Bronchial epithelial cell (primary cell): ENCODE data around the gene LDB2. TPM values are rescaled to one million over a fixed set of nuclear protein-coding genes. Genes with fewer than 3 reads are reported as not detected.

Experiments
- DNase-seq: peaks from one replicate; pipeline ENCODE4 v3.0.0-alpha.2; 2010; ENCODE audit warnings: low read depth
- FAIRE-seq: peaks from 2 replicates; lab custom pipeline; 2011; peaks lifted over from hg19 to GRCh38; lab: Jason Lieb, UNC
- H3K27me3 ChIP-seq: 2 replicates; pipeline ENCODE4 v1.5.1; 2011; ENCODE audit warnings: low read length; ENCODE audit not compliant: control insufficient read depth, insufficient read depth
- H3K36me3 ChIP-seq: 2 replicates; pipeline ENCODE4 v1.5.1; 2011; ENCODE audit warnings: low read length; ENCODE audit not compliant: control insufficient read depth, insufficient read depth
- H3K4me3 ChIP-seq: 2 replicates; pipeline ENCODE4 v1.5.1; 2011; ENCODE audit warnings: mild to moderate bottlenecking, low read depth, low read length, control low read depth
- CTCF ChIP-seq: IDR thresholded peaks from 2 replicates; pipeline ENCODE4 v1.5.1; 2011; ENCODE audit warnings: mild to moderate bottlenecking, moderate library complexity, low read length, control low read depth, inconsistent platforms; ENCODE audit not compliant: insufficient read depth, severe bottlenecking
- total RNA-seq: library from RNA; depleted of rRNA; stranded (reverse); fragments of >200 nt; gene quantifications from 2 replicates; pipeline ENCODE4 v1.2.1, GENCODE V29; 2014

The LDB2 gene
- total RNA-seq, 1 donor from 2014 or later, result not detected

- H3K36me3 ChIP-seq, result no peaks in the 10 kb centered on the region
- H3K4me3 ChIP-seq, result no peak overlapping the region
- no peaks in the 10 kb centered on the region for H3K27me3 ChIP-seq
- FAIRE-seq, result no peak
- TF ChIP-seq CTCF, result no peak
- no peak for DNase-seq
Observed at GRCh38 chr4:16767861-16768260, 130.6 kb downstream of the LDB2 start.

GRCh38 chr4:16767251-16767650 lies 131.2 kb downstream of the LDB2 start:
- no peak for DNase-seq
- Histone ChIP-seq H3K36me3 (no peaks in the 10 kb centered on the region), H3K27me3 (no peaks in the 10 kb centered on the region), H3K4me3 (no peak overlapping the region)
- FAIRE-seq, result no peak
- no peak for TF ChIP-seq CTCF

- no peak overlapping the region for H3K4me3 ChIP-seq
- FAIRE-seq, result no peak
- no peaks in the 10 kb centered on the region for H3K36me3 ChIP-seq
- no peak for DNase-seq
- no peak for TF ChIP-seq CTCF
- no peaks in the 10 kb centered on the region for H3K27me3 ChIP-seq
Observed at GRCh38 chr4:16765546-16765945, 132.9 kb downstream of the LDB2 start.

- no peaks in the 10 kb centered on the region for H3K27me3 ChIP-seq
- no peak for FAIRE-seq
- no peak overlapping the region for H3K4me3 ChIP-seq
- H3K36me3 ChIP-seq, result no peaks in the 10 kb centered on the region
- no peak for TF ChIP-seq CTCF
- no peak for DNase-seq
Observed at GRCh38 chr4:16764622-16765021, 133.8 kb downstream of the LDB2 start.

GRCh38 chr4:16760617-16761363 lies 137.7 kb downstream of the LDB2 start:
- TF ChIP-seq CTCF, result no peak
- Histone ChIP-seq H3K4me3 (no peak overlapping the region), H3K36me3 (no peaks in the 10 kb centered on the region), H3K27me3 (no peaks in the 10 kb centered on the region)
- DNase-seq, result no peak
- FAIRE-seq, result no peak
